ENCODE results near the gene NOP16.
A peak's percentile ranks its signal among the peaks of the same experiment; 100 is the strongest.

Gene NOP16, protein sequence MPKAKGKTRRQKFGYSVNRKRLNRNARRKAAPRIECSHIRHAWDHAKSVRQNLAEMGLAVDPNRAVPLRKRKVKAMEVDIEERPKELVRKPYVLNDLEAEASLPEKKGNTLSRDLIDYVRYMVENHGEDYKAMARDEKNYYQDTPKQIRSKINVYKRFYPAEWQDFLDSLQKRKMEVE

DNA sequence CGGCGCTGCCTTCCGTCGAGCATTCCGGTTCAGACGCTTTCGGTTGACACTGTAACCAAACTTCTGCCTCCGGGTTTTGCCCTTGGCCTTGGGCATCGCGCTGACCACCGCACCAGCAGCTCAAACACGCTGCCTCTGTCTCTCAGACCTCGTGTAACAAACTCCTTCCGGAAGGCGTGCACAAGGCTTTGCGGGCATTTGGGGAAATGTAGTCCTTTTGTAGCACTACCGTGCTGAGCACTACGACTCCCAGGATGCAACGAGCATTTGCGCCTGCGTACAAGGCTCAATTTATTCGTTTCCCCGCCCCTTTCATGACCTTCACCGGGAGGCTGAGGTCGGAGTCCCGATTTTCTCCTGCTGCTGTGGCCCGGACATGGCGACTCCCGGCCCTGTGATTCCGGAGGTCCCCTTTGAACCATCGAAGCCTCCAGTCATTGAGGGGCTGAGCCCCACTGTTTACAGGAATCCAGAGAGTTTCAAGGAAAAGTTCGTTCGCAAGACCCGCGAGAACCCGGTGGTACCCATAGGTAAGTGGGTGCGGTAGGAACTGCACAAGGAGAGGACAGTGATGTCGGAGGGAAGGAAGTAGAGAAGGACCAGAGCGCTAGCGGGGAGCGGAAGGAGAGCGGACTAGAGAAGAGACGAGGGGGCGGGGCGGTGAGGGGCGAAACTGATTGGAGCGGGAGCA, at the start of gene NOP16, which contains the start of gene HIGD2A:
Gene NOP16 (minus strand): TSS at position 155 of the 691 bp plus-strand sequence. CDS start 59 bp downstream, at position 96.
Gene HIGD2A (plus strand): TSS at position 308 of the 691 bp plus-strand sequence. CDS start 69 bp downstream, at position 377.
- peak; percentile 98 for DNase-seq

DNA sequence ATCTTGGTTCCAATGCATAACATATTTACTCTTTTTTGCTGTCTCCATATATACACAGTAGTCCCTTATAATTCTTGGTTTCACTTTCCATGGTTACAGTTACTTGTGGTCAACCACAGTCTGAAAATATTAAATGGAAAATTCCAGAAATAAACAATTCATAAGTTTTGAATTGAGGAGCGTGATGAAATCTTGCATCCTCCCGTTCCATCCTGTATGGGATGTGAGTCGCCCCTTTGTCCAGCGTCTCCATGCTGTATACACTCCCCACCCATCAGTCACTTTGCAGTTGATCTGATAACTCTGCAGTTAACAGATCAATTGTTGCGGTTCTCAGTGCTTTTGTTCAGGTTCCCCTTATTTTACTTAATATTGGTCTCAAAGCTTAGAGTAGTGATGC, 48.3 kb upstream of the NOP16 start:
- no peak for DNase-seq

DNA sequence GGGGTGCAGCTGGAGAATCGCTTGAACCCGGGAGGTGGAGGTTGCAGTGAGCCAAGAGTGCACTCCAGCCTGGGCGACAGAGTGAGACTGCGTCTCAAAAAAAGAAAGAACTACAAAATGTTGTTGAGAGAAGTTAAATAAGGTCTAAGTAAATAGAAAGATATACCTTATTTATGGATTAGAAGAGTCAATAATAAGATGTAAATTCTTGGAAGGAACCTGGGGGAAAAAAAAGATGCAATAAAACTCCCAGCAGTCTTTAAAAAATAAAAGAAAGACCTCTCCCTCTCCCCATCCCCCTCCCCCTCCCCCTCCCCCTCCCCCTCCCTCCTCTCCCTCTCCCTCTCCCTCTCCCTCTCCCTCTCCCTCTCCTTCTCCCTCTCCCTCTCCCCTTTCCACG, 44.3 kb upstream of the NOP16 start:
- no peak for DNase-seq

DNA sequence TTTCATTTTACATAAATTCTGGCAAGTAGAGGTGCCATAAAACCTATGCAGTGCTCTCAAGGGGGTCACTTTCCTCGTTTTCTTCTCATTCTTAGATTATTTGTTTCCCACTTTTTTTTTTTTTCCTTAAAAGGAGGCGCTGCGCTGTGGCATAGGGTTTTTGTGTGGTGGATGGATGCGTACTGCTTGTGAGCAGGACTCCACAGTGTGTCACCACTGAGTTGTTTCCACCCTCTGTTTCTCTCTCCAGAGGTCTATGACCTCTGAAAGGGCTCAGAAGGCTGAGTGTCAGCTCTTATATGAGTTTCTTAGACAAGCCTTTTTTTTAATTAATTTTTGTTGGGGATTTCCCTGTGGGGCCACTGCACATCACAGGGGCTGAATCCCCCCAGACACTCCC, 41.6 kb upstream of the NOP16 start:
- DNase-seq, result no peak

DNA sequence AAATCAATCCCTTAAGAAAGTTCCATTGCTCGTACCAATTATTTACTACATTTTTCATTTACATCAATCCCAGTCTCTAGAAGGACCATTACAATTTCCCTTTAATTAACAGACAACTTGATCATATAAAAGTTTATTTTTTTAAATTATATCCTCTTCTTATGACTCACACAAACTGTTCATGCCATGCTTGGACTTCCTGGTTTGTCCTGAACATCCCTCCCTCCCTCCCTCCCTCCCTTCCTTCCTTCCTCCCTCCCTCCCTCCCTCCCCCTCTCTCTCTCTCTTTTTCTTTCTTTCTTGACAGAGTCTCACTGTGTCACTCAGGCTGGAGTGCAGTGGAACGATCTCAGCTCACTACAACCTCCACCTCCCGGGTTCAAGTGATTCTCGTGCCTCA, 39.6 kb upstream of the NOP16 start:
- no peak for DNase-seq

DNA sequence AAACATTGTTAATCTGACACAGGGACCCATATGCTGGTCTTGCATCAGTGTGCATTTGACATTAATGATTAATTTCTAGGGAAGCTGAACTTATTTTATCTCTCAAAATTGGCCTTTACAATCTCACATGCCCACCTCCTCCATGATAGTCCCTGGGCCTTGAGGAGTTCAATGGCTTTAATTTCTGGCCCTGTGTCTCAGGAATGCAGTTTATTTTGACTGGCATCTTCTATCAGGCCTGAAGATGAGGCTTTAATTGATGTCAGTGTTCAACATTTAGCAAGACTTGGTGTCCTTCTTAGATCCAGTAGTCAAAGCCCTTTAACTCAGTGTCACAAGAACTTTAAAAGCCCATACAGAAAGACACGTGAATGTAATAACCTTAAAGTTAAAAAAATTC, 38.5 kb upstream of the NOP16 start:
- no peak for DNase-seq

DNA sequence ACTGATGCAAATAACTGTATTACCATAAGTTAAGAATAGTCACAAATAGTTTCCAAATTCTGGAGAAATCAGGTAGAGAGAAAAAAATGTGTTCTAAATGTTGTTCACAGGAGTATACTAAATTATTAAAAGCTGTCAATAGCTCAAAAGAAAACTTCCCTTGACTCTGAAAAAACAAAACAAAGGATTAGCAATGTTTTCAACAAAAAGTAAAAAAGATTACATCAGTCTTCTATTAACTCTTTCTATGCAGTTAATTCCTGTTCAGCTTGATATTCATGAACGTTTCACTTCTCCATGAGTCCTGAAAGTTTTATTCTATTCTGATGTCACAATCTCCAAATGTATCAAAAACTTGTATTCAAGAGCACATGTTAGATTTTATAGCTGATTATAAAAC, 37.4 kb upstream of the NOP16 start:
- no peak for DNase-seq

DNA sequence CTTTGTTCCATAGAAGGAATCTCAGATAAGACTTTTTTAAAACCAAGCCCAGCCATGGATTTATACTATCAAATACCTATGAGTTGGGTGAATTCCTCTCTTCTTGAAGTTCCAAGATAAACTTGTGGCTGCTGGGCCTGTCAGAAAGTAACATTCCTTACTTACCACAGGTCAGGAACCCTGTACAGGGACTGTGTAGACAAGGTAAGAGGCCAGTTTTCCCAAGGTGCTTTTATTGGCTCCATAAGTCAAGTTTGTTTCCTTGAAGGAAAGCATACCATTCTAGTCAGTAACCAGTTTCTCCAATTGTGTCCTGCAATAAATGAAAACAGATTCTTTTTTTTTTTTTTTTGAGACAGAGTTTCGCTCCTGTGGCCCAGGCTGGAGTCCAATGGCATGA, 36.7 kb upstream of the NOP16 start:
- DNase-seq, result no peak

DNA sequence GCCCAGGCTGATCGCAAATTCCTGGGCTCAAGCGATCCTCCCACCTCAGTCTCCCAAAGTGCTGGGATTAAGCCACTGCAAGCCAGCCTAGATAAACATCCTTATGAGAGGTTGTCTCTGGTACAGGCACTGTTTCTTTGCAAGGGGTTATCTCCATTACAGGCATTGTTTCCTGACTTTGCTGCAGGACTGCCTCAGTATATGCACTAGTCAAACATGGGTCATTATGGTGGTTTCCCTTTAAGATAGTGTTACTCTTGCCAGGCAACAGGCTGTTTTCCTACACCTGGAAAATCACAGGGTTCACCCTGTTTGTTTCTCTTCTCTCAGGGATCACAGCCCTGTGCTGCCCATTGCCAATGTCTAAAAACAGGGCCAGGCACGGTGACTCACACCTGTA, 35.8 kb upstream of the NOP16 start:
- DNase-seq, result no peak

DNA sequence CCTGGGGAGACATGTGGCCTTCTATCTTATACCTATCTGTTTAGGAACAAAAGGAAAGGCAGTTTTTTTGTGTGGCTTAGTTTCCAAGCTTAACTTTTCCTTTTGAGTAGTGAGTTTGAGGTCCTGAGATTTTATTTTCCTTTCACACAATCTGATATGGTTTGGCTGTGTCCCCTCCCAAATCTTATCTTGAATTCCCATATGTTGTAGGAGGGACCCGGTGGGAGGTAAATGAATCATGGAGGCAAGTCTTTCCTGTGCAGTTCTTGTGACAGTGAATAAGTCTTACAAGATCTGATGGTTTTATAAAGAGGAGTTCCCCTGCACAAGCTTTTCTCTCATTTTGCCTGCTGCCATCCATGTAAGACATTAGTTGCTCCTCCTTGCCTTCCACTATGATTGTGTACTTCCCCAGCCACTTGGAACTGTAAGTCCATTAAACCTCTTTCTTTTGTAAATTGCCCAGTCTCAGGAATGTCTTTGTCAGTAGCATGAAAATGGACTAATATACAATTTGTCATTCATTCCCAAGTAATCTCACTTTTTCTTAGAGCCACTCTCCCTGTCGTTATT, 32.7 kb upstream of the NOP16 start:
- DNase-seq, result no peak

DNA sequence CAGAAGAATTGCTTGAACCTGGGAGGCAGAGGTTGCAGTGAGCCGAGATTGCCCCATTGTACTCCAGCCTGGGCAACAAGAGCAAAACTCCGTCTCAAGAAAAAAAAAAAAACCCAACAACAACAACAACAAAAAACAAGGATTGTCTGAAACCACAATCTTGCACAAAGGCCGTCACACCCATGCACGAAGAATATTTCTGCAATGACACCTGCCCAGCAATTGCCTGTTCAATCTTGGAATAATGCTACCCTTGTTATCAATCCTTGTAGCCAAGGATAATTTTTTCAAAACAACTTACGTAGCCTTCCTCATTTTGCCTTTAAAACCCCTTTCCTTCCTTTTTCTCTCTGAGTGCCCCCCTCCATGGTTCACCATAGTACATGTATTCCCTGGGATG, 31.7 kb upstream of the NOP16 start:
- DNase-seq, result no peak

DNA sequence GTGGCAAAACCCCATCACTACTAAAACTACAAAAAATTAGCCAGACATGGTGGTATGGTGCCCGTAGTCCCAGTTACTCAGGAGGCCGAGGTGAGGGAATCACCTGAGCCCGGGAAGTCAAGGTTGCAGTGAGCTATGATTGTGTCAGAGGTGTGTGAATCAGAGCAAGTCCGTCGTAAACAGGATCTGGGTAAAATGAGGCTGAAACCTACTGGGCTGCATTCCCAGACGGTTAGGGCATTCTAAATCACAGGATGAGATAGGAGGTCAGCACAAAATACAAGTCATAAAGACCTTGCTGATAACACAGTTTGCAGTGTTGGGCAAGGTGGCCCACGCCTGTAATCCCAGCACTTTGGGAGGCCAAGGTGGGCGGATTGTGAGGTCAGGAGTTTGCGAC, 29.9 kb upstream of the NOP16 start:
- DNase-seq, result no peak

DNA sequence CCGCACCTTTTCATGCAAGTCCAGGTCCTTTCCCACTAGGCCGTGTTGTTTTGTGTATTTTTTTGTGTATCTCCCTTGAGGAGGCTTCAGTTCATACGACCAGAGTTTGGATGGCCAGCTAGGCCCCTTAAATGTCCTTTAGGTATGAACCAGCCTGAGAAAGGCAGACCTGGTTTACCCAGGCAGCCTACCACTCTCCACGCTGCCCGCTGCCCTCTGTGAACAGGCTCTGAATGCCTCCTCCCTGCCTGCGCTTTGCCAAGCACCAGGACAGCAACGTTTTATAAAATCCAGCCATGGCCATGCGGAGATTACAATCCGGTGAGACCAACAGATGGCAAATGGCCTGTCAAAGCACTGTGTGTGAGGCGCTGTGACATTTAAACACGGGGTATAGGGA, 28.6 kb upstream of the NOP16 start:
- DNase-seq, result no peak

DNA sequence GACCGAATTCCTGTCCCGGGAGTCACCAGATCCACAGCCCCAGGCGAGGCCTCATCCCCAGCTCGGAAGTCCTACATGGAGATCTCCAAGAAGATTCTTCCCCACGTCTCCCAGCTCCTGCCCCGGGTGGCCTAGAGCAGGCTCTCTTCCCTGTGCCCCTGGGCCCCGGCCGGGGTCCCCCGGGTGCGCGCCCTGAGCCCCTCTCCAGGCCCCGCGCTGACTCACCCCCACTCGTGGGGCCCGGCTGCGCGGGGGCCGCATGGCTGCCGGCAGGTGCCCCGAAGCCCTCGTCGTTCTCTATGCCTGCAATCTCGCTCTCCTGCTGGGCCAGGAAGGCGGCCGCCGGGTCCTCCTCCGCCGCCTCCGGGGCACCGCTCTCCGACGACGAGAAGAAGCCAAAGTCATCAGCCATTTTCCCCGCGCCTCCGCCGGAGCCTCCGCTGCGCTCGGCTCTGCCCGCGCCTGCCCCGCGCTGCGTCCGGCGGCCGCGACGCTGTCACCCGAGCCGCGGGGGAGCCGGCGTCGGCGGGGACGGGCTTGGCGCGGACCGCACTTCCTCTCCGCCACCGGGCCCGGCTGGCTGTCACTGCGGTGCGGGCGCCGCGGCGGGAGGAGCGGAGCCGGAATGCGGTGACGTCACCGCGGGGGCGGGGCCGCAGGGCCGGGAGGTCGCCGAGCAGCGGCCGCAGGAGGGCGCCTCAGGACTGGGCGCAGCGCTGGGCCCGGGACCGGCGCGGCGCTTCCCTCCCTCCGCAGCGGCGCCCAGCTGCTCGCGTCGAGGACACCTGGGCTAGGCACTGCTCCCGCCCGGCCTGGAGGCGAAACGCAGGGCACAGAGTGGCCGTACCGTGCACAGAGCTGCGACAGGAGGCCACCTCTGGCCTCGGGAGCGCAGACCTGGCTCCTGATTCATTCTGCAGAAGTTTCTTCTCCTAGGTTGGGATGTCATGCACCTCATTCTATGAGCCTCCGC, 27.8 kb upstream of the NOP16 start, which contains the start of gene CLTB:
Gene CLTB (minus strand): TSS at position 588 of the 973 bp plus-strand sequence. CDS start 176 bp downstream, at position 412.
- DNase-seq, result peak; percentile 90

DNA sequence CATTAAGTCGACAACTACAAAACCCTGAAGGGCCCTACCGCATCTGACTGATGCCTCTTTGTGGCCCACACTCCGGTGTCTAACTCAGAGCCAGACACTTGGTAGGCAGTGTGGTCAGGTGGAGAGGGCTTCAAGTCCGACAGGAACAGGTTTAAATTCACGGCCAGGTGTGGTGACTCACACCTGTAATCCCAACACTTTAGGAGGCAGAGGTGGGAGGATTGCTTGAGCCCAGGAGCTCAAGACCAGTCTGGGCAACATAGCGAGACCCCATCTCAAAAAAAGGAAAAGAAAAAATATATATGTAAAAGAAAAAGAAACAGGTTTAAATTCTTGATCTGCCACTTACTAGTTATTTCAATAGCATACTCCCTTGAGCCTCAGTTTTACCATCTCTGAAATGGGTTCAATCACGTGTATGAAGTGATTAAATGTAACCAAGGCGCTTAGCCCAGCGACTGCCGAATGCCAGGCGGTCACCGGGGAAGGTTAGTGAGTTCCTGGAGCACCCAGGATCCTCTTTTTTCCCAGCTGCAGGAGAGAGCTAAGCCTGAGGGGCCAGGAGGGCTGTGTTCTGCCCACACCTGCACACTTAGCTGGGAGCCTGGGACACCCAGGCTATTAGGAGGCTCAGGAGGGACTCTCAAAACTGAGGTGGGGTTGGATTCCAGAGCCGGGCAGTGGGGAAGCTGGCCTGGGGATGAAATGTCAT, 27.0 kb upstream of the NOP16 start:
- DNase-seq, result no peak

DNA sequence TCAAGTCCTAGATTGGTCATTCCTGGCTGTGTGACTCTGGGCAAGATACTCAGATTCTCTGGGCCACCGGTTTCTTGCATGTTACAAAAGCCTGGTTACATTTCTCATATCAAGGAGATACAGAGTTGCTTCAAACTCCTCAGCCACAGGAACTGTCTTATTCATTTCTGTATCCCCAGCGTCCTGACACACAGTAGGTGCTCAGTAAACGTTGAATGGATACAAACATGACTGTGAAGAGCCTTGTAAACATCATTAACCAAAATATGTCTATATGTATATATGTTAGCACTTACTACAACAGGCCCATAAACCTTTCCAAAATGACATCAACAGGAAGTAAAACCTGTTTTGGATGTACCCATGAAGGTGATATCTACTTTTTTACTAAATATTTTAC, 26.3 kb upstream of the NOP16 start:
- DNase-seq, result no peak

DNA sequence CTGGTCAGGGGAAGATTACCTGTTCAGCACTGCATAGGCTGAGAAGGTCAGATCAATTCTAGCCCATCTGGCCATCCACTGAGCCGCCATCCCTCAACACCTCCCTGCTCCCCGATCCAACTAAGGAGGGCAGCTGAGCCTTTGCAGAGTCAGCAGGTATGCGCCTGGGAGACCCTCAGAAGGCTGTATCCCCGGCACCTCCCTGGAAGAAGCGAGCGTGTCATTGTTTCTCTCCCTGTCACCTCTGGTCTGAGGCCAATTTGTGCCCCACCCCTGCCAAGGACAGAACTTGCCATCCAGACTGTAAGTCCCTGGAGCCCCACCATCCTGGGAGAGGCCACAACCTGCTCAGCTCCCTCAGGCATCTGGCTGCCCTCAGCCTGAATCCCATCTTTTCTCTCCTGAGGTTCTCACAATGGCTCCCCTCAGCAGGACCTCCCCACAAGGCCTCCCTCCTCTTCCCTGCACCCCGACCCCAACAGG, 25.4 kb upstream of the NOP16 start:
- no peak for DNase-seq

DNA sequence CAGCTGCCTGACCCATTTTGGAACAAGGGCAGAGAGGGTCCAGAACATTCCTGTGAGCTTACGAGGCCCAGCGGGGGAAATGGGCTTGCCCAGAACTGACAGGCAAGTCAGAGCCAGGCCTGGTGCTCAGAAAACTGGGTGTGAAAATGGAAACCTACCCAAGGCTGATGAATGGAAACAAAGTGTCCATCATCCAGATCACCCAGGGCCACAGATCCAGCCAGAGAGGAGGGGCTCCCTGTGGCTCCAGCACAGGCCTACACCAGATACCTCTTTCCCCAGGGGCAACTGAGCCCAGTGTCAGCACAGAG, 24.8 kb upstream of the NOP16 start:
- no peak for DNase-seq

DNA sequence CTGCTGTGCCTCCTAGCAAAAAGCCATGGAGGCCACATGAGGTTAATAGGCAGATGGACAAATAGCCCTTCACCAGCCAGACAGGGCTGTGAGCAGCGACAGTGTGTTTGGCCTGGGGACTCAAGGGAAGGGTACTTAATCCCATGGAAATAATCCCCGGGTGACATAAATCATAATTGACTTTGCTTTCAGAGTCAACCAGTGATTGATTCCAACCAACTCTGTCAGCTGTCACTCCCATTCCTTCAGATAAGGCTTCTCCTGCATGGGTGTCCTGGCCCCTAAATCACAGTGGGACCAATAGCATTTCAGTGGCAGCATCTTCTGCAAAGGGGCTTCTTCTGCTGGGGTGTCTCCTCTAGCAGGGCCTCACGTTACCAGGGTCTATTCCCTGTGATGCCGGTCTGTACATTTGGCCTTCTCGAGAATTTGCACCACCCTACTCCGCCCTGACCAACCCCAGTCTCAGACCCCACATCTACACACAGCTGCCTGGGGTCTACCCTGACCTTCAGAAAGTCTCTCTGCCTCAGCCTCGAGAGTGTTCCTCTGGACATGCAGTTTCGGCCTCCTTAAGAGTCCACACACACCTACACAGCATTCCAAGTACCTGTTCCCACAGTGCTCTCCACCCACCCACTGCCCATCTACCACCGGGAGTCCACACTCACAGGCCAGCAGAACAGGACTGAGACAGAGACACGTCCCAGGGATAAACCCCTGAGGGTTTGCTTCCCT, 24.3 kb upstream of the NOP16 start:
- no peak for DNase-seq

DNA sequence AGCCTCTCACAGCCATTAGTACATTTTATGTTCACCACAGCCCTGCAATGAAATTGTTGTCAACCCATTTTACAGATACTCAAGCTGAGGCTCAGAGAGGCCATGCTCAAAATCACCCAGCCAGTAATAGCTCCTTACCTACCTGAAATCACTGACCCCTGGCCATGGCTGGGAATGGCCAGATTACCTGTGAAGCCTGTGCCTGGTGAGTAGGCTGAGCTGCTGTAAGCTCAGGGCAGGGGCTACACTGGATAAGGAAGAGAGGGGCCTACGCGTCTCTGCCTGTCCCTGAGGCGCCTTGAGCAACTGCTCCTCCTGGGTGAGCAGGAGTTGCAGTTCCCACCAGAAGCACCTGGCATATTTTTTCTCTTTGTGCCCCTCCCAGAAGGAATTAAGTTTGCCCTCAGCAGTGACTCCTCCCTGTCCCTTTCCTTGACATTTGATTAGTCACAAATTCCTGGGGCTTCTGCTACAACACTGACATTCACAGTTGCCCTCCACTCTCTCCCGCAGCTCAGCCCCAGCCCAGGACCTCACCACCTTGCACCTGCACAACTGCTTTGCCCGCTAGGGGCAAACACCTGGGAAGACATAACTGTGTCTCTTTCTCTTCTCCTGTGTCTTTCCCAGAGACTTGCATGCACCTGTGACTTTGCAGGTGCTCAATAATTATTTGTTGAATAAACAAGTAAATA, 22.2 kb upstream of the NOP16 start:
- DNase-seq, result no peak

DNA sequence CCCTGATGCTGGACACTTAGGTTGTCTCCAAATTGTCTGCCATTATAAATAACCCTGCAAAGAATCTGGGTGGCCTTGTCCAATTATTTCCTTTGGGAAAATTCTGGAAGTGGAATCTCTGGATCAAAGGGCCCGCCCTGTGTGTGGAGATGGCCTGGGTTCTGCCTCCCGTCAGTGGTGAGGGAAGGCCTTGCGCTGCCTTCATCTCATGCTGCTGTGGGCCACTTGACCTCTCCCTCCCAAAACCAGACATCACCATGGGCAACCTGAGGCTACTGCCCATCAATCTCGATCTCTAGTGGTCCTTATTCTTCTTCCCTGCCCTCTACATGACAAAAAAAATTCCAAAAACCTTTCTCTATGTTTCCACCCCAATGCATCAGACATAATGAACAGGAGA, 21.4 kb upstream of the NOP16 start:
- no peak for DNase-seq
